Hair follicle dermal papilla cell (primary cell): ENCODE data around the gene AACS. TPM values are rescaled to one million over a fixed set of nuclear protein-coding genes. Genes with fewer than 3 reads are reported as not detected.

Experiments
- small RNA-seq: library from RNA; depleted of rRNA; stranded (forward); fragments of <200 nt; gene quantifications from one replicate; pipeline ENCODE3, GENCODE V24; 2012
- total RNA-seq: library from RNA; depleted of rRNA; stranded (reverse); fragments of >200 nt; gene quantifications from 2 replicates; pipeline ENCODE4 v1.2.3, GENCODE V29; 2012

AACS gene, protein sequence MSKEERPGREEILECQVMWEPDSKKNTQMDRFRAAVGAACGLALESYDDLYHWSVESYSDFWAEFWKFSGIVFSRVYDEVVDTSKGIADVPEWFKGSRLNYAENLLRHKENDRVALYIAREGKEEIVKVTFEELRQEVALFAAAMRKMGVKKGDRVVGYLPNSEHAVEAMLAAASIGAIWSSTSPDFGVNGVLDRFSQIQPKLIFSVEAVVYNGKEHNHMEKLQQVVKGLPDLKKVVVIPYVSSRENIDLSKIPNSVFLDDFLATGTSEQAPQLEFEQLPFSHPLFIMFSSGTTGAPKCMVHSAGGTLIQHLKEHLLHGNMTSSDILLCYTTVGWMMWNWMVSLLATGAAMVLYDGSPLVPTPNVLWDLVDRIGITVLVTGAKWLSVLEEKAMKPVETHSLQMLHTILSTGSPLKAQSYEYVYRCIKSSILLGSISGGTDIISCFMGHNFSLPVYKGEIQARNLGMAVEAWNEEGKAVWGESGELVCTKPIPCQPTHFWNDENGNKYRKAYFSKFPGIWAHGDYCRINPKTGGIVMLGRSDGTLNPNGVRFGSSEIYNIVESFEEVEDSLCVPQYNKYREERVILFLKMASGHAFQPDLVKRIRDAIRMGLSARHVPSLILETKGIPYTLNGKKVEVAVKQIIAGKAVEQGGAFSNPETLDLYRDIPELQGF
- total RNA-seq: 39.5 and 42.2 TPM in 2 replicates

DNA sequence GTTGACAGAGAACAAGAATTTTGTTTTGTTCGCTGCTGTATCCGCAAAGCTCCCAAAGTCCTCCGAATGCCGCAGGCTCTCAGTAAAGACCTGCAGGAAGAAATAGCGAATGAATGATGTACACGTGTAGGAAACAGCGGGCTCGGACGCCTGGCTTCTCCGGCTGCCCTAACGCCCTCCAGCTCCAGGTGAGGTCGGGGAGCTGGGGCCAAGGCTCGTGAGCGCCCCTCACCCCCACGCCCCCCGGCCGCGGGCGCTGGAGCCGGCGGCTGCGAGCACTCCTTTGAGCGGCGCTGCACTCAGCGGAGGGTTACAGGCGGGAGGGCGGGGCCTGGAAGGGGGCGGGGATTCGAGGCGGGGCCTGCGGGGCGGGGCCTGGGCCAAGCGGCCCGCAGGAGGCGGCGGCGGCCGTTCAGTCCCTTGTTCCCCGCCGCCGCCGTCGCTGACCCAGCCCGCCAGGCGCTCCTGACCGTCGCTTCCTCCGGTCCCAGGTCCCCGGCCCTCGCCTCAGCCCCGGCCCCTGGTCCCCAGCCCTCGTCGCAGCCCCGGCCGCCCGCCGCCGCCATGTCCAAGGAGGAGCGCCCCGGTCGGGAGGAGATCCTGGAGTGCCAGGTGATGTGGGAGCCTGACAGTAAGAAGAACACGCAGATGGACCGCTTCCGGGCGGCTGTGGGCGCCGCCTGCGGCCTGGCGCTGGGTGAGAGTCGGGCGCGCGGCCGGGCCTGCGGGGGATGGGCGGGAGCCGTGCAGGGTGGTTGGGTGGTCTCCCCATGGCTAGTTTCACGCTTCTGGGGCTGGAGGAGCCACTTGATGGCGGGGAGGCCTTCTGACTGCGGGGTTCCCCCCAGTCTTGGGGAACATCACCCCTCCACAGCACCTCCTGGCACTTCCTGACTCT is at the start of gene AACS:
AACS (plus strand) TSS at position 415 of the 898 bp plus-strand sequence; CDS start at position 565, 150 bp downstream.

GRCh38 chr12:125185740-125186470 is 120.7 kb downstream of the AACS start, which contains the start of gene TMEM132B:
Gene TMEM132B, plus strand, starts transcription at chr12:125186386.

Small RNAs within 50 kb of the gene (small RNA-seq; reads per million reads assigned to genes)
- gene AC122688.1: not detected

Other genes with a start within 250 kb of the AACS start
- gene SCARB1, start 201.6 kb upstream of the AACS start, total RNA-seq: 15.7 and 16.2 TPM in 2 replicates
- 1,714 and 1,718 TPM in 2 replicates for gene UBC, start 150.8 kb upstream of the AACS start, total RNA-seq
- gene DHX37, start 76.3 kb upstream of the AACS start, total RNA-seq: 17.1 and 21.7 TPM in 2 replicates
- gene BRI3BP, start 71.8 kb upstream of the AACS start, total RNA-seq: 2.2 and 3.1 TPM in 2 replicates
- gene TMEM132B, start 121.0 kb downstream of the AACS start, total RNA-seq: 2.9 and 7.6 TPM in 2 replicates